H1 (cell line): ENCODE results near the gene RUFY3. TPM values are rescaled to one million over a fixed set of nuclear protein-coding genes. Genes with fewer than 3 reads are reported as not detected.
A peak's percentile ranks its signal among the peaks of the same experiment; 100 is the strongest.
"Not testable (repeated sequence)": the region's sequence is repeated elsewhere in the genome, so short reads cannot be mapped to it uniquely, and the experiment has no call there.

Experiments used
- CTCF ChIA-PET: fragments of 300-600 bp; sonication (Branson Sonifier 250); formaldehyde crosslinking; loops from one replicate; lab custom pipeline; 2021; ENCODE audit not compliant: partially characterized antibody; lab: Charles Lee
- POLR2A ChIA-PET: fragments of 300-600 bp; sonication (Branson Sonifier 250); formaldehyde crosslinking; loops from one replicate; lab custom pipeline; 2021; ENCODE audit warnings: inconsistent platforms; ENCODE audit not compliant: partially characterized antibody; lab: Charles Lee
- DNase-seq, 2 experiments: peaks; one replicate each; pipeline versions ENCODE4 v3.0.0 to v3.0.0-alpha.2; 2010 to 2022; ENCODE audit warnings: low spot score in 2 of 2, low read depth in 1 of 2, mixed read lengths in 1 of 2
- FAIRE-seq: peaks from 2 replicates; lab custom pipeline; 2011; peaks lifted over from hg19 to GRCh38; lab: Jason Lieb, UNC
- H2AFZ ChIP-seq: 2 replicates; pipeline ENCODE4 v1.8.1; 2012; ENCODE audit warnings: low read length, inconsistent platforms
- H2AK5ac ChIP-seq: 2 replicates; pipeline ENCODE4 v1.6.1; 2013; ENCODE audit warnings: low read depth, low read length
- H2BK120ac ChIP-seq: replicated peaks from 2 replicates; pipeline ENCODE3; 2013; ENCODE audit warnings: low read depth, low read length, inconsistent platforms
- H2BK12ac ChIP-seq: 2 replicates; pipeline ENCODE4 v1.6.1; 2013; ENCODE audit warnings: low read depth, low read length
- H2BK15ac ChIP-seq: 2 replicates; pipeline ENCODE4 v1.6.1; 2013; ENCODE audit warnings: low read length
- H2BK20ac ChIP-seq: 2 replicates; pipeline ENCODE4 v1.6.1; 2013; ENCODE audit warnings: low read length
- H2BK5ac ChIP-seq: 2 replicates; pipeline ENCODE4 v1.6.1; 2013; ENCODE audit warnings: low read depth, low read length
- H3K14ac ChIP-seq: 2 replicates; pipeline ENCODE4 v1.6.1; 2013; ENCODE audit warnings: inconsistent platforms; ENCODE audit not compliant: insufficient read length
- H3K18ac ChIP-seq: 2 replicates; pipeline ENCODE4 v1.6.1; 2013; ENCODE audit warnings: low read length; ENCODE audit errors: extremely low read depth
- H3K23ac ChIP-seq: 2 replicates; pipeline ENCODE4 v1.6.1; 2013; ENCODE audit warnings: inconsistent platforms; ENCODE audit not compliant: insufficient read length
- H3K23me2 ChIP-seq: 2 replicates; pipeline ENCODE4 v1.6.1; 2013; ENCODE audit warnings: low read depth, low read length
- H3K27ac ChIP-seq: 2 replicates; pipeline ENCODE4 v1.6.1; 2011; ENCODE audit warnings: low read depth, low read length, inconsistent platforms
- H3K27me3 ChIP-seq, 4 experiments: replicated peaks in 1 of 4; 1 replicate in 1 of 4; 2 replicates in 3 of 4; pipeline versions ENCODE4 v1.6.1 to v1.8.1; 2011 to 2013; ENCODE audit warnings: low read length in 3 of 4, mild to moderate bottlenecking in 3 of 4, inconsistent platforms in 2 of 4, mixed read lengths in 2 of 4, moderate library complexity in 1 of 4; ENCODE audit not compliant: control insufficient read depth in 3 of 4, insufficient read depth in 3 of 4; ENCODE audit errors: extremely low read depth in 1 of 4
- H3K36me3 ChIP-seq, 4 experiments: 2 replicates each; pipeline versions ENCODE4 v1.6.1 to v1.8.1; 2011 to 2013; ENCODE audit warnings: mild to moderate bottlenecking in 4 of 4, low read length in 3 of 4, moderate library complexity in 2 of 4, control low read depth in 1 of 4, inconsistent platforms in 1 of 4; ENCODE audit not compliant: insufficient read depth in 4 of 4, control insufficient read depth in 2 of 4
- H3K4ac ChIP-seq: replicated peaks from 2 replicates; pipeline ENCODE3; 2013; ENCODE audit warnings: low read length, low read depth, mixed read lengths, inconsistent platforms; ENCODE audit not compliant: insufficient read length
- H3K4me1 ChIP-seq, 4 experiments: replicated peaks in 1 of 4; 1 replicate in 1 of 4; 2 replicates in 3 of 4; pipeline versions ENCODE4 v1.6.1 to v1.8.1; 2011 to 2013; ENCODE audit warnings: low read length in 3 of 4, inconsistent platforms in 2 of 4, mixed read lengths in 1 of 4; ENCODE audit not compliant: insufficient read depth in 4 of 4, control insufficient read depth in 3 of 4
- H3K4me2 ChIP-seq, 2 experiments: 2 replicates each; pipeline versions ENCODE4 v1.6.1 to v1.8.1; 2011 to 2013; ENCODE audit warnings: low read depth in 2 of 2, low read length in 2 of 2, control low read depth in 1 of 2, inconsistent platforms in 1 of 2, mild to moderate bottlenecking in 1 of 2; ENCODE audit not compliant: insufficient read depth in 1 of 2
- H3K4me3 ChIP-seq, 4 experiments: fragments of 200-600, 300-600 bp in 1 of 4; sonication (generic), shearing (Covaris generic), sonication (Bioruptor Twin) in 1 of 4; 2 replicates each; pipeline versions ENCODE4 v1.5.1 to v1.8.1; 2011 to 2016; ENCODE audit warnings: low read length in 4 of 4, low read depth in 3 of 4, control low read depth in 2 of 4, inconsistent platforms in 2 of 4, mild to moderate bottlenecking in 2 of 4, mixed read lengths in 1 of 4, moderate library complexity in 1 of 4; ENCODE audit not compliant: insufficient read depth in 2 of 4; ENCODE audit errors: extremely low read depth in 1 of 4
- H3K56ac ChIP-seq: replicated peaks from 2 replicates; pipeline ENCODE3; 2013; ENCODE audit warnings: low read depth, mild to moderate bottlenecking, mixed read lengths, low read length, inconsistent platforms; ENCODE audit not compliant: insufficient read length
- H3K79me1 ChIP-seq: 2 replicates; pipeline ENCODE4 v1.6.1; 2013; ENCODE audit warnings: low read depth, low read length, control low read depth
- H3K79me2 ChIP-seq, 2 experiments: 2 replicates each; pipeline versions ENCODE4 v1.6.1 to v1.8.1; 2012 to 2013; ENCODE audit warnings: low read length in 2 of 2, mild to moderate bottlenecking in 2 of 2, inconsistent platforms in 1 of 2; ENCODE audit not compliant: insufficient read depth in 2 of 2, control insufficient read depth in 1 of 2
- H3K9ac ChIP-seq, 4 experiments: replicated peaks in 1 of 4; 1 replicate in 1 of 4; 2 replicates in 3 of 4; pipeline versions ENCODE4 v1.6.1 to v1.8.1; 2011 to 2013; ENCODE audit warnings: low read depth in 3 of 4, low read length in 3 of 4, control low read depth in 2 of 4, mild to moderate bottlenecking in 2 of 4, moderate library complexity in 2 of 4, inconsistent platforms in 1 of 4; ENCODE audit errors: extremely low read depth in 1 of 4
- H3K9me3 ChIP-seq, 2 experiments: 2 replicates each; pipeline versions ENCODE4 v1.6.1 to v1.8.1; 2012 to 2013; ENCODE audit warnings: mild to moderate bottlenecking in 2 of 2, moderate library complexity in 2 of 2, control low read depth in 1 of 2, inconsistent platforms in 1 of 2, low read depth in 1 of 2, low read length in 1 of 2, mixed read lengths in 1 of 2; ENCODE audit not compliant: insufficient read depth in 2 of 2
- H4K20me1 ChIP-seq, 2 experiments: replicated peaks in 1 of 2; 2 replicates each; pipeline versions ENCODE3 to v1.8.1; 2011 to 2013; ENCODE audit warnings: inconsistent platforms in 2 of 2, low read length in 2 of 2, mild to moderate bottlenecking in 1 of 2; ENCODE audit not compliant: insufficient read depth in 2 of 2, control insufficient read depth in 1 of 2
- H4K5ac ChIP-seq: 2 replicates; pipeline ENCODE4 v1.6.1; 2013; ENCODE audit warnings: low read length, low read depth, mixed read lengths, inconsistent platforms; ENCODE audit not compliant: insufficient read length
- H4K8ac ChIP-seq: 2 replicates; pipeline ENCODE4 v1.8.0; 2013; ENCODE audit warnings: mild to moderate bottlenecking, moderate library complexity, low read length, inconsistent platforms; ENCODE audit not compliant: insufficient read depth; ENCODE audit errors: extremely low read depth
- H4K91ac ChIP-seq: replicated peaks from 2 replicates; pipeline ENCODE3; 2013; ENCODE audit warnings: low read length, mixed read lengths, inconsistent platforms; ENCODE audit not compliant: insufficient read length
- CEBPB ChIP-seq: IDR thresholded peaks from 2 replicates; pipeline ENCODE4 v1.6.1; 2012; ENCODE audit warnings: low read depth, low read length
- CTCF ChIP-seq, 3 experiments: IDR thresholded peaks; 1 replicate in 2 of 3; 2 replicates in 1 of 3; pipeline versions ENCODE4 v1.5.1 to v1.6.1; 2011; ENCODE audit warnings: low read length in 3 of 3, mild to moderate bottlenecking in 3 of 3, inconsistent platforms in 2 of 3, low read depth in 1 of 3, moderate library complexity in 1 of 3; ENCODE audit not compliant: insufficient read depth in 1 of 3; ENCODE audit errors: control extremely low read depth in 1 of 3
- RAD21 ChIP-seq, 2 experiments: IDR thresholded peaks in 1 of 2; conservative IDR thresholded peaks in 1 of 2; 2 replicates each; pipeline ENCODE4 v1.6.1; 2011; ENCODE audit warnings: low read depth in 2 of 2, low read length in 2 of 2, improper control_type of control experiment in 1 of 2, inconsistent platforms in 1 of 2, mild to moderate bottlenecking in 1 of 2, moderate library complexity in 1 of 2
- WGBS, 2 experiments: shearing (Covaris generic) in 1 of 2; methylation state at CpG; one replicate each; pipeline versions ENCODE4 v1.1.6 to v1.1.7; 2013 to 2015; ENCODE audit warnings: low lambda C conversion rate in 2 of 2, mixed read lengths in 2 of 2, inconsistent platforms in 1 of 2, low coverage in 1 of 2, missing lambda C conversion rate in 1 of 2; ENCODE audit not compliant: insufficient replicate concordance in 2 of 2, insufficient coverage in 1 of 2, insufficient read length in 1 of 2; ENCODE audit errors: extremely low coverage in 1 of 2, missing lambda C conversion rate in 1 of 2; 5-methylcytosine and 5-hydroxymethylcytosine counted together
- polyA plus RNA-seq, 7 experiments: library from polyadenylated mRNA; depleted of rRNA in 3 of 7; stranded (reverse) in 5 of 7; unstranded in 2 of 7; fragments of >200 nt in 5 of 7; fragments of 200-250 nt in 2 of 7; gene quantifications; 1 replicate in 5 of 7; 2 replicates in 1 of 7; 4 replicates in 1 of 7; pipeline versions ENCODE4 v1.2.1 to v1.2.3, GENCODE V29; 2011 to 2013; ENCODE audit warnings: missing spikeins in 2 of 7, mixed read lengths in 2 of 7
- total RNA-seq: library from RNA; stranded (reverse); fragmentation: NEBNext Ultra II Directional; extraction: Animal tissue kit (Norgen Biotek cat#: 25700); gene quantifications from 2 replicates; pipeline ENCODE4 v1.2.1, GENCODE V29; 2021

The RUFY3 gene
- total and polyA plus RNA-seq, 2 of the 8 experiments (the other 6 are each of a cell fraction or from before 2014, with no cell fraction given): 7.8 to 33.1 TPM

DNA sequence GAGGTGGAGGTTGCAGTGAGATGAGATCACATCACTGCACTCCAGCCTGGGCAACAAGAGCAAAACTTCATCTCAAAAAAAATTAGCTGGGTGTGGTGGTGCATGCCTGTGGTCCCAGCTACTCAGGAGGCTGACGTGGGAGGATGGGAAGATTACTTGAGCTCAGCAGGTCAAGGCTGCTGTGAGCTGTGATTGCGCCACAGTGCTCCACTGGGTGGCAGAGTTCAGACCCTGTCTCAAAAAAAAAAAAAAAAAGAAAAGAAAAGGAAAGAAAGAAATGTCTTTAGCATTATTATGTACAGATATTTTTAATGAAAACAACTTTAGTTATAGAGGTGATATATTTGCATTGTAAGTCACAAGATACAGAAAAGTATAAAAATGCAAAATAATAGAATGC, 14.2 kb downstream of the RUFY3 start:
- not testable (repeated sequence) for H2BK15ac ChIP-seq, FAIRE-seq, H3K9ac ChIP-seq, H3K79me1 ChIP-seq, H4K8ac ChIP-seq, H2BK5ac ChIP-seq, H3K4me1 ChIP-seq, H3K18ac ChIP-seq, DNase-seq, H3K27me3 ChIP-seq, H3K23me2 ChIP-seq, H3K9me3 ChIP-seq, H3K4ac ChIP-seq, H3K27ac ChIP-seq, H3K36me3 ChIP-seq, H4K5ac ChIP-seq, H2BK120ac ChIP-seq, H3K79me2 ChIP-seq, H3K4me3 ChIP-seq, H4K91ac ChIP-seq, H2BK20ac ChIP-seq, H2AFZ ChIP-seq, H2BK12ac ChIP-seq, H2AK5ac ChIP-seq, H4K20me1 ChIP-seq, H3K23ac ChIP-seq, H3K14ac ChIP-seq, H3K4me2 ChIP-seq, H3K56ac ChIP-seq
- 79% methylated on average over 2 of the region's 2 CpGs; no CpG with 5 or more reads in 1 of the 2 experiments for WGBS, 2 experiments
- TF ChIP-seq CTCF (IDR thresholded peaks at IDR 0.05; ENCODE audit: control extremely low read depth in 1 of 3, insufficient read depth in 1 of 3, low read depth in 1 of 3, low read length in 3 of 3): peak; percentile 11 to 49 (median 45); a peak in 3 of 4 replicates
- TF ChIP-seq CEBPB: peak; percentile 89
- peak in 1 of 2 experiments; percentile 25; a peak in 1 of 4 replicates for TF ChIP-seq RAD21 (IDR thresholded peaks at IDR 0.05 in 1 of 2, conservative IDR thresholded peaks at IDR 0.05 in 1 of 2; ENCODE audit: low read depth in 2 of 2, low read length in 2 of 2)
- CTCF ChIA-PET: interaction anchor here (0.6 to 5.3 kb wide), 21 partner anchors 10 to 341 kb away, joined by 3 to 32 read pairs (median 4); partner anchors contain the start of gene RUFY3
- POLR2A ChIA-PET: interaction anchor here (1.1 to 1.9 kb wide), 2 partner anchors 10 to 14 kb away, joined by 3 to 5 read pairs; no protein-coding TSS in a partner anchor
